ENCODE results near the gene PEPD. TPM values are rescaled to one million over a fixed set of nuclear protein-coding genes. Genes with fewer than 3 reads are reported as not detected.

The PEPD gene
- total and polyA plus RNA-seq, 2 experiments from 2014 or later: 141 to 175 TPM

DNA sequence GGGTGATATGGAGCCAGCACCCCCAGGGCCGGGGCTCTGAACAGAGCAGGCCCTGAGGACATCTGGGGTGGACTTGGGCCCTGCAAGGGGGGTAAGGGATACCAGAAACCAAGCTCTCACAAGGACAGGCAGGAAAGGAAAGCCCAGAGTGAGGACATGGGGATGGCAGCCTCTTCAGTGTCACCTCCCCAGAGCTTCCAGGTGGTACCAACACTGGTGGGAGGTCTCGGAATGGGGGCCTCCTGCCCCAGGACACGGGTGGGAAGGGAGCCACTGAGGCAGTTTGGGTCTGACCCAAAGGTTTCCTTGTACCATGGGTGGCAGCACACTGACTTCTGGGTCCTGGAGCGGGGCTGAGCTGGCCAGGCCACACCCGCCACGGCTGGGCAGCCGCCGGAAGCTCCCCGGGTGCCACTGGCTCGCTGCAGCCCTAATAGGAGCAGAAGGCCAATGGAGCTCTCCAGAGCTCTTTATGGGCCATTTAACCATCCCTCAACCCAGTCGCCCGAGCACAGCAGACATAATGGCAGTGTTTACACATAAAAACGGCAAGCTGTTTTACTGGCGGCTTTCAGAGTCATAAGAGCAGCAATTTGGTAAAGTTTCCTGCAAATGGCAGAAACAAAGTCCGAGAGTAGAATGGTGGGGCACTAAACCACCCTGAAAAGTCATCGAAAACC lies 59.3 kb downstream of the PEPD start:
- no peaks in the 10 kb centered on the region for H4K20me1 ChIP-seq (ENCODE audit: insufficient read depth, poor library complexity, severe bottlenecking)
- H3K9me3 ChIP-seq (ENCODE audit: low read depth): no peaks in the 10 kb centered on the region
- no peak for TF ChIP-seq CTCF (IDR thresholded peaks at IDR 0.05; ENCODE audit: poor library complexity)
- no peak for TF ChIP-seq EZH2phosphoT487 (IDR thresholded peaks at IDR 0.05; ENCODE audit: low read depth, severe bottlenecking, unreplicated experiment)
- no peak for TF ChIP-seq EZH2 (IDR thresholded peaks at IDR 0.05; ENCODE audit: borderline replicate concordance)
- H3K79me2 ChIP-seq: no peaks in the 10 kb centered on the region
- no peaks in the 10 kb centered on the region for H3K9me2 ChIP-seq (replicated peaks; ENCODE audit: insufficient read depth)
- WGBS (ENCODE audit: low lambda C conversion rate, missing lambda C conversion rate): 60% methylated on average over 14 of the region's 16 CpGs
- no peak for DNase-seq (ENCODE audit: low spot score)
- no peak overlapping the region for H2AFZ ChIP-seq
- no peak overlapping the region for H3K4me3 ChIP-seq
- H3K27ac ChIP-seq: peak overlapping the region; percentile 16
- no peaks in the 10 kb centered on the region for H3K27me3 ChIP-seq
- no peak overlapping the region for H3K4me2 ChIP-seq
- peaks cover 4% of the 10 kb centered on the region for H3K4me1 ChIP-seq (ENCODE audit: insufficient read depth)
- no peaks in the 10 kb centered on the region for H3K36me3 ChIP-seq (replicated peaks; ENCODE audit: insufficient read depth, low read depth)

DNA sequence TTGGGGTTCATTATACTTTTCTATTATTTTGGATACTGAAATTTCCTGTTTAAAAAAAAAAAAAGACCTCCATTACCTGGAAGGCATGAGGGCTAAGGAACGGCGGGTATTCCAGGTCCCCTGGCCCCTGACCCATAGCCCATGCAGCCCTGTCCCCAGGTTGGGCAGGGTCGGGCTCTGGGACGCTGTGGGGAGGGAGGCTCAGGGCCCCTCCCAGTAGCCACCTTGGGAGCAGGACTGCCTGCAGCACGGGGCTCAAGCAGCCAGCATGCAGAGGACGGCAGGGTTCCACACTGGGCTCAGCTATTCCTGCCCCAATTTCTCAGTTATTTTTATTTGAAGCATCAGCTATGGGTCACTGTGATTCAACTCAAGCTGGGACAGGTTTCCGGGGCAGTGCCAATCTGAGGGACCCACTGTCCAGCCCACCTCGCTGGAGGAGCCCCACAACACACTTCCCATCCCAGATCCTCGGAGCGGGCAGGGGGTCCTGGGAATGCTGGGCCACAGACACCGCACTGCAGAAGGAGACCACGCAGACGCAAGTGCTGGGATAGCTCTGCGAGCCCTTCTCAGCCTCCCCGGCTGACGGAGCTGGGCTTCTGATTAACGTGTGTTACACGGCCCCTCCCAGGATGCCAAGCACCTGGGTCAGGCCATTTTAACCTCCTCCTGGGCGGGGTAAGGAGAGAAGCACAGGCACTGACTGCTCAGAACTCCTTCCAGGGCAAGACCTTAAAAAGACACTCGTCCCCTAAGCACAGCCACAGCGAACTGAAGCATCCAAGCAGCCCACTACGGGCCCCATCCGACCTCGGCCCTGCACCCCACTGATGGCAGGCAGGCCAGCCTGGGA lies 60.1 kb downstream of the PEPD start:
- WGBS (ENCODE audit: low lambda C conversion rate, missing lambda C conversion rate): 92% methylated on average over 24 of the region's 24 CpGs

DNA sequence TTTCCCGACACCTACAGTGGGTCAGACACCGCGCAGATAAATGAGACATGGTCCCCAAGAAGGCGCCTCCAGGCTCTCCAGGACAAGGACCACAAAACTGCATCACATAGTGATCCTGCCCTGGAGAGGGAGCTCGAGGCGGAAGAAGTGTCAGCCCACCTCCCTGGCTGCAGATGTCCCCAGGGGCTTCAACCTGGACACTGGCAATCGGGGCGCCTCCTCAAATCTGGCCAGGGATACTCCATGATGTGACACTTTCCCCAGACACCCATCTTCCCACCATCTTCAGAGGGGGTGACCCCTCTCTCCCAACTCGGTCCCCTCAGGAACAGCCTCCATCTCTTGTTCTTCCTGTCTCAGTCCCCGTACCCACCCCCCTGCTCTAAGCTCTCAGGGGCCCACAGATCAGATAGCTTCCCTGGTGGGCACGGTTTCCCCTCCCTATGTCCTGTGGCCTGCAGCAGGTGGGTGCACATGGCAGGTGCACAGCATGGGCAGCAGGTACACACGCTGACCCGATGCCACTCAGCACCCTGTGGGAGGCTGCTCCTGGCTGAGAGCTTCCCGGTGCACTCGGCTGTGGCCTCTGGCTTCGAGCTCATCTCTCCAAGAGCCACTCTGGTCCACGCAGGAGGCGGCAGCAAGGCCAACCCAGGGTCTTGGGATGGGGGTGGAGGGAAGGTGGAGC lies 61.2 kb downstream of the PEPD start:
- Histone ChIP-seq H3K4me1 (ENCODE audit: insufficient read depth) (peaks cover 4% of the 10 kb centered on the region), H3K27me3 (no peaks in the 10 kb centered on the region), H4K20me1 (ENCODE audit: insufficient read depth, poor library complexity, severe bottlenecking) (no peaks in the 10 kb centered on the region), H3K4me3 (no peak overlapping the region), H3K27ac (no peak overlapping the region), H3K79me2 (no peaks in the 10 kb centered on the region), H2AFZ (no peak overlapping the region), H3K4me2 (no peak overlapping the region), H3K9me3 (ENCODE audit: low read depth) (no peaks in the 10 kb centered on the region), H3K36me3 (replicated peaks; ENCODE audit: insufficient read depth, low read depth) (no peaks in the 10 kb centered on the region), H3K9me2 (replicated peaks; ENCODE audit: insufficient read depth) (no peaks in the 10 kb centered on the region)
- 93% methylated on average over 18 of the region's 18 CpGs for WGBS (ENCODE audit: low lambda C conversion rate, missing lambda C conversion rate)
- DNase-seq (ENCODE audit: low spot score): no peak
- no peak for TF ChIP-seq EZH2phosphoT487 (IDR thresholded peaks at IDR 0.05; ENCODE audit: low read depth, severe bottlenecking, unreplicated experiment)
- no peak for TF ChIP-seq EZH2 (IDR thresholded peaks at IDR 0.05; ENCODE audit: borderline replicate concordance)
- TF ChIP-seq CTCF (IDR thresholded peaks at IDR 0.05; ENCODE audit: poor library complexity): no peak

More for the DNA sequence above, 60.1 kb downstream of the PEPD start:
- DNase-seq (ENCODE audit: low spot score): no peak
- no peaks in the 10 kb centered on the region for H3K27me3 ChIP-seq
- no peaks in the 10 kb centered on the region for H3K79me2 ChIP-seq
- H3K27ac ChIP-seq: no peak overlapping the region
- H3K36me3 ChIP-seq (replicated peaks; ENCODE audit: insufficient read depth, low read depth): no peaks in the 10 kb centered on the region
- H3K4me1 ChIP-seq (ENCODE audit: insufficient read depth): peaks cover 4% of the 10 kb centered on the region
- H3K9me2 ChIP-seq (replicated peaks; ENCODE audit: insufficient read depth): no peaks in the 10 kb centered on the region
- H3K4me3 ChIP-seq: no peak overlapping the region
- H2AFZ ChIP-seq: no peak overlapping the region
- H3K4me2 ChIP-seq: no peak overlapping the region
- TF ChIP-seq EZH2phosphoT487 (IDR thresholded peaks at IDR 0.05; ENCODE audit: low read depth, severe bottlenecking, unreplicated experiment) (no peak), EZH2 (IDR thresholded peaks at IDR 0.05; ENCODE audit: borderline replicate concordance) (no peak), CTCF (IDR thresholded peaks at IDR 0.05; ENCODE audit: poor library complexity) (no peak)
- no peaks in the 10 kb centered on the region for H4K20me1 ChIP-seq (ENCODE audit: insufficient read depth, poor library complexity, severe bottlenecking)
- no peaks in the 10 kb centered on the region for H3K9me3 ChIP-seq (ENCODE audit: low read depth)

Measured in hepatocyte (in vitro differentiated cells).